Ishikawa (cell line): ENCODE data around the gene LY9.

Experiments
- CEBPB ChIP-seq: IDR thresholded peaks from 2 replicates; pipeline ENCODE4 v1.6.1; 2012
- CREB1 ChIP-seq: IDR thresholded peaks from 2 replicates; pipeline ENCODE4 v1.6.1; 2012; ENCODE audit warnings: low read depth
- EGR1 ChIP-seq: IDR thresholded peaks from 2 replicates; pipeline ENCODE4 v1.6.1; 2012
- EP300 ChIP-seq: IDR thresholded peaks from 2 replicates; pipeline ENCODE4 v1.6.1; 2012; ENCODE audit warnings: borderline replicate concordance
- FOXM1 ChIP-seq: IDR thresholded peaks from 2 replicates; pipeline ENCODE4 v1.6.1; 2012; ENCODE audit warnings: low read depth, borderline replicate concordance
- NFIC ChIP-seq: IDR thresholded peaks from 2 replicates; pipeline ENCODE4 v1.6.1; 2012
- RAD21 ChIP-seq: IDR thresholded peaks from 2 replicates; pipeline ENCODE4 v1.6.1; 2012; ENCODE audit warnings: low read depth
- TAF1 ChIP-seq: IDR thresholded peaks from 2 replicates; pipeline ENCODE4 v1.6.1; 2012; ENCODE audit warnings: low read depth, mild to moderate bottlenecking
- TCF12 ChIP-seq: IDR thresholded peaks from 2 replicates; pipeline ENCODE4 v1.6.1; 2012; ENCODE audit warnings: low read depth
- TEAD4 ChIP-seq: IDR thresholded peaks from 2 replicates; pipeline ENCODE4 v1.6.1; 2012
- YY1 ChIP-seq: IDR thresholded peaks from 2 replicates; pipeline ENCODE4 v1.6.1; 2012; ENCODE audit warnings: low read depth
- ZBTB7A ChIP-seq: IDR thresholded peaks from 2 replicates; pipeline ENCODE4 v1.6.1; 2012; ENCODE audit warnings: low read depth
- TF ChIP-seq, protein P1 (sequence below): IDR thresholded peaks from 2 replicates; pipeline ENCODE4 v1.6.1; 2012
- TF ChIP-seq, protein P2 (sequence below): IDR thresholded peaks from 2 replicates; pipeline ENCODE4 v1.6.1; 2012; ENCODE audit warnings: low read depth, mild to moderate bottlenecking
- TF ChIP-seq, protein P3 (sequence below): IDR thresholded peaks from 2 replicates; pipeline ENCODE4 v1.6.1; 2012

LY9 gene

DNA sequence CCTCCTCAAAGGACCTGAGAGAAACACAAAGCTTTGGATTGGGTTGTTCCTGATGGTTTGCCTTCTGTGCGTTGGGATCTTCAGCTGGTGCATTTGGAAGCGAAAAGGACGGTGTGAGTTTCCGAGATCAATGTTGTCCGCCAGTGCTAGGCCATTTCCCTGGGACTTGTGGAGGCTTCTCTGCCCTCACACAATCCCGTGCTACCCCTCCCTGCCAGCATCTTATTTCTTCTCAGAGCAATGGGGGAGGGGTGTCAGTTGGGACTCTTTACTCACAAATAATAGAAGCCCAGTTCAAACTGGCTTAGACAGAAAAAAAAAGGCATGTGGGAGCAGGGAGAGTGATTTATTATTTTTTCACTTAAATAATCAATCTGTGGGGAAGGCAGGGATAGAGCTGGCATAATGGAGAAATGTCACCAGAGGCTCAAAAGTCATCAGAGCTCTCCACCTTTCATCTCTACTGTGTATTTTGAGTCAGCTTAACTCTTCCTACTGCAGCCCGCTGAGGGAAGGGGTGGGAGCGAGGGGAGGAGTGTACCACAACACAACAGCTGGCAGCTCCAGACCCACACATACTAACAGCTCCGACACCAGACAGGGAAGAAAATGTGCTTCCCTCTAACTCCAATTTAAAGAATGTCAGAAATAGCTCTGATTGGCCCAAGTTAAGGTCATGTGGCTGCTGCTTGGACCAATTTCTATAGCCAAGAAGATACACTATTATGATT is 22.4 kb downstream of the LY9 start:
- TF ChIP-seq CREB1 = no peak
- TF ChIP-seq TAF1 = no peak
- TF ChIP-seq, protein P1, sequence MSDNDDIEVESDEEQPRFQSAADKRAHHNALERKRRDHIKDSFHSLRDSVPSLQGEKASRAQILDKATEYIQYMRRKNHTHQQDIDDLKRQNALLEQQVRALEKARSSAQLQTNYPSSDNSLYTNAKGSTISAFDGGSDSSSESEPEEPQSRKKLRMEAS = no peak
- TF ChIP-seq RAD21 = no peak
- TF ChIP-seq NFIC = no peak
- no peak for TF ChIP-seq ZBTB7A
- TF ChIP-seq, protein P2, sequence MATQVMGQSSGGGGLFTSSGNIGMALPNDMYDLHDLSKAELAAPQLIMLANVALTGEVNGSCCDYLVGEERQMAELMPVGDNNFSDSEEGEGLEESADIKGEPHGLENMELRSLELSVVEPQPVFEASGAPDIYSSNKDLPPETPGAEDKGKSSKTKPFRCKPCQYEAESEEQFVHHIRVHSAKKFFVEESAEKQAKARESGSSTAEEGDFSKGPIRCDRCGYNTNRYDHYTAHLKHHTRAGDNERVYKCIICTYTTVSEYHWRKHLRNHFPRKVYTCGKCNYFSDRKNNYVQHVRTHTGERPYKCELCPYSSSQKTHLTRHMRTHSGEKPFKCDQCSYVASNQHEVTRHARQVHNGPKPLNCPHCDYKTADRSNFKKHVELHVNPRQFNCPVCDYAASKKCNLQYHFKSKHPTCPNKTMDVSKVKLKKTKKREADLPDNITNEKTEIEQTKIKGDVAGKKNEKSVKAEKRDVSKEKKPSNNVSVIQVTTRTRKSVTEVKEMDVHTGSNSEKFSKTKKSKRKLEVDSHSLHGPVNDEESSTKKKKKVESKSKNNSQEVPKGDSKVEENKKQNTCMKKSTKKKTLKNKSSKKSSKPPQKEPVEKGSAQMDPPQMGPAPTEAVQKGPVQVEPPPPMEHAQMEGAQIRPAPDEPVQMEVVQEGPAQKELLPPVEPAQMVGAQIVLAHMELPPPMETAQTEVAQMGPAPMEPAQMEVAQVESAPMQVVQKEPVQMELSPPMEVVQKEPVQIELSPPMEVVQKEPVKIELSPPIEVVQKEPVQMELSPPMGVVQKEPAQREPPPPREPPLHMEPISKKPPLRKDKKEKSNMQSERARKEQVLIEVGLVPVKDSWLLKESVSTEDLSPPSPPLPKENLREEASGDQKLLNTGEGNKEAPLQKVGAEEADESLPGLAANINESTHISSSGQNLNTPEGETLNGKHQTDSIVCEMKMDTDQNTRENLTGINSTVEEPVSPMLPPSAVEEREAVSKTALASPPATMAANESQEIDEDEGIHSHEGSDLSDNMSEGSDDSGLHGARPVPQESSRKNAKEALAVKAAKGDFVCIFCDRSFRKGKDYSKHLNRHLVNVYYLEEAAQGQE = no peak
- no peak for TF ChIP-seq FOXM1
- TF ChIP-seq EP300 = no peak
- TF ChIP-seq CEBPB = no peak
- TF ChIP-seq YY1 = no peak
- TF ChIP-seq, protein P3, sequence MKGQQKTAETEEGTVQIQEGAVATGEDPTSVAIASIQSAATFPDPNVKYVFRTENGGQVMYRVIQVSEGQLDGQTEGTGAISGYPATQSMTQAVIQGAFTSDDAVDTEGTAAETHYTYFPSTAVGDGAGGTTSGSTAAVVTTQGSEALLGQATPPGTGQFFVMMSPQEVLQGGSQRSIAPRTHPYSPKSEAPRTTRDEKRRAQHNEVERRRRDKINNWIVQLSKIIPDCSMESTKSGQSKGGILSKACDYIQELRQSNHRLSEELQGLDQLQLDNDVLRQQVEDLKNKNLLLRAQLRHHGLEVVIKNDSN = no peak

DNA sequence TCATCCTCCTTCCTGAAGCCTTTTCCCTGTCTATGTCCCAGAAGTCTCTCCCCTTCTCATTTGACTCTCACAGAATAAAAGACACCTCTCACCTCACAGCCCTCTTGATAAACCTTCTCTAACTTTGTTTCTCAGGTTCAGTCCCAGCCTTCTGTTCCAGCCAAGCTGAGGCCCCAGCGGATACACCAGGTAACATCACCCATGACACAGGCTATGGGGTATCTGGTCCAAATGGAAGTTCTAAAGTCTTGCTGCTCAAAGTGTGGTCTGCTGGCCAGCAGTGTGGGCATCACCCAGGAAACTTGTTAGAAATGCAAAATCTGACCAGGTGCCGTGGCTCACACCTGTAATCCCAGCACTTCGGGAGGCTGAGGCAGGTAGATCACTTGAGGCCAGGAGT is 23.2 kb downstream of the LY9 start:
- TF ChIP-seq NFIC = no peak
- TF ChIP-seq CREB1 = no peak
- TF ChIP-seq ZBTB7A = no peak
- TF ChIP-seq YY1 = no peak
- TF ChIP-seq EGR1 = no peak
- TF ChIP-seq, protein P1 = no peak
- no peak for TF ChIP-seq TCF12
- no peak for TF ChIP-seq TEAD4
- no peak for TF ChIP-seq FOXM1
- no peak for TF ChIP-seq RAD21
- TF ChIP-seq TAF1 = no peak
- TF ChIP-seq CEBPB = no peak
- TF ChIP-seq, protein P3 = no peak
- TF ChIP-seq EP300 = no peak
- TF ChIP-seq, protein P2 = no peak

DNA sequence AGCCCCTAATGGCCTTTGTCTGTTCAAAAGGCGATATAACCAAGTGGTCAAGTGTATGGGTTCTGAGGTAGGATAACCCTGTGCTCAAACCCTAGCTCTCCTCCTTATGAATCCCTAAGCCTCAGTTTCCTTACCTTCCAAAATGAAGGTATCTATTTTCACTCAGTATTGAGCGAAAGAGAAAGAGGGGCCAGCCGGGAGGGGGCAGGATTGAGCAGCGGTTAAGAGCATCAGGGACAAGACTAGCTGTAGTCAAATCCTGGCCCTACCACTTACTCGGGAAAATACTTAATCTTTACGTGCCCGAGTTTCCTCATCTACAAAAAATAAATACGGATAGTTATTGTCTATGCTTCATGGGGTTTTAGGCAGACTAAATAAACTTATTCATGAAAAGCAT is 25.7 kb downstream of the LY9 start:
- TF ChIP-seq CREB1 = no peak
- TF ChIP-seq EP300 = no peak
- no peak for TF ChIP-seq EGR1
- TF ChIP-seq, protein P1 = no peak
- TF ChIP-seq, protein P2 = no peak
- no peak for TF ChIP-seq FOXM1
- TF ChIP-seq ZBTB7A = no peak
- no peak for TF ChIP-seq CEBPB
- TF ChIP-seq, protein P3 = no peak
- TF ChIP-seq YY1 = no peak
- no peak for TF ChIP-seq TEAD4
- no peak for TF ChIP-seq NFIC
- no peak for TF ChIP-seq TAF1
- TF ChIP-seq TCF12 = no peak
- no peak; the same call in 1 of the 2 replicates for TF ChIP-seq RAD21
